LoVo (cell line): ENCODE measurements around the gene CX3CR1.
A peak's percentile ranks its signal among the peaks of the same experiment; 100 is the strongest.

ENCODE experiments used
- DNase-seq: peaks from one replicate; pipeline ENCODE4 v3.0.0-alpha.2; 2016; ENCODE audit warnings: low spot score

Gene CX3CR1

DNA sequence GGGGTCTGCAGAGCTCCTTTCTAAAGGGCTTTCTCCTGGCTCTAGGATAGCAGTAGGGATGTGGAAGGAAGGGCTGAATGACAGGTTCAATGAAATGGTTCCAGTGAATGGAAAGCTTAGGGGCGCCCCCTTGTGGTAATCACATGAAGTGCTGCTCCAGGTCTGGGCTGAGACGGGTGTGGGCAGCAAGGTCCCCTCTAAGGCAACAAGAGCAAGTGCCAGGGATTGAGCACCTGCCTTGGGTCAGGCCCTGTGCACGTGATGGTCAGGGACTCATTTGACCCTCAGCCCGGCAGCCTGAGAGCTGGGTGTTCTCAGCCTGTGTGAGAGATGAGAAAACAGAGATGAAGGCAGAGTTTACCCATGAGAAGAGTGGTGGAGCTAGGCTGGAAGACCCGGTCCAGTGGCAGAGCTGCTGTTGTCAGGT is 12.1 kb upstream of the CX3CR1 start:
- peak; percentile 45 for DNase-seq

DNA sequence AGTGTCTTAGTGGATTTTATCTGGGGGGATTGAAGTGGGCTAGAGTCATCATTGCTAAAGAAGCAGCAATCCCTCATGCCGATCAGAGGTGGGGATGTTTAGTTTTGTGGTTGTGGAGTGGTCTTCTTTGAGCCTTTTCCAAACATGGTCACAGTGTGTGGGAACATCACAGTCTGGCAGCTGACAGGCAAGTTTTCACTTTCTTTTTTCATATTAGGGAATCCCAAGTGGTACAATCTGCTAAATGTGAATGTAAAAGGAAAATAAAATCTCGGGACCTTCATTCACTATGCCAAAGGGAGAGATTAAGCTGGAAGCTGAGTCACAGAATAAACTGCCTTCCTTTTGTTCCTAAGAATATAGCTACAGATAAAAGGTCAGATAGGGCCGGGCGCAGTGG is 10.4 kb upstream of the CX3CR1 start:
- no peak for DNase-seq

DNA sequence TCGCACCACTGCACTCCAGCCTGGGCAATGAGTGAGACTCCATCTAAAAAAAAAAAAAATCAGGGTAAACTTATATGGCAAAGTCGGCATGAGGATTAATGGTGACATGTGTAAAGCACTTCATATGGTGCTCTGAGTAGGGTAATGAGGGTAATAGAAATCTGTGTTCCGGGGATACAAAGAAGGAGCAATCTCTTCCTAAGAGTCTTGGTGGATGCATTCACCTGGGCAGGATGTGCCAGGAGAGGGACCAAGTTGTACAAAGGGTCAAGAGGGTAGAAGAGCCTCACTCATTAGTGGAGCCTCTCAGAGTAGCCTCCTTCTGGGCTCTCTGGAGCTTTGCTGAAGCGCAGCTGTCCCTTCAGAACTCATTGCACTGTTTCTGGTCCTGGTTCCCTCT is 9.3 kb upstream of the CX3CR1 start:
- no peak for DNase-seq

DNA sequence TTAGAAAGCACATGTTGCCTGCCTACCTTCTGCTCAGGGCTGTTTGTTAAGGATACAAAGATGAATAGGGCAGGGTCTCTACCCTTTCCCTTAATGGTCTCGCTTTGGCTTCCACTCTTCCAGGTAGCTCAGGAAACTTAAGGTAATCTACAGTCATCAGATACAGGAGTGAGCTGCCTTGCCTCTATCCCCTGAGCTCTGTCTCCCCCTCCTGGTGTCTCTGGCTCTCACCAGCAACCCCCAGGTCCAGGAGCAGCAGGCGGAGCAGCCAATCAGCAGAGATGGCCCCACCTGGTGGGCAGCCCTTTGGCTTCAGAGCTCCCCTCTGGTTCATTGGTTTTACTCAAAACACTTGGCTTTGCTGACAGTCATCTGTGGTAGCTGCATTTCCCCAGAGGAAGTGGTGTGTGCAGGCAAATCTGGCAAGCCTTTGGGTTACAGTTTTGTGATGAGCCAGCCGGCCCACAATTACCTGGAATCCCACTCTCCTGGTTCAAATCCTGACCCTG is 8.5 kb upstream of the CX3CR1 start:
- DNase-seq, result peak; percentile 74

DNA sequence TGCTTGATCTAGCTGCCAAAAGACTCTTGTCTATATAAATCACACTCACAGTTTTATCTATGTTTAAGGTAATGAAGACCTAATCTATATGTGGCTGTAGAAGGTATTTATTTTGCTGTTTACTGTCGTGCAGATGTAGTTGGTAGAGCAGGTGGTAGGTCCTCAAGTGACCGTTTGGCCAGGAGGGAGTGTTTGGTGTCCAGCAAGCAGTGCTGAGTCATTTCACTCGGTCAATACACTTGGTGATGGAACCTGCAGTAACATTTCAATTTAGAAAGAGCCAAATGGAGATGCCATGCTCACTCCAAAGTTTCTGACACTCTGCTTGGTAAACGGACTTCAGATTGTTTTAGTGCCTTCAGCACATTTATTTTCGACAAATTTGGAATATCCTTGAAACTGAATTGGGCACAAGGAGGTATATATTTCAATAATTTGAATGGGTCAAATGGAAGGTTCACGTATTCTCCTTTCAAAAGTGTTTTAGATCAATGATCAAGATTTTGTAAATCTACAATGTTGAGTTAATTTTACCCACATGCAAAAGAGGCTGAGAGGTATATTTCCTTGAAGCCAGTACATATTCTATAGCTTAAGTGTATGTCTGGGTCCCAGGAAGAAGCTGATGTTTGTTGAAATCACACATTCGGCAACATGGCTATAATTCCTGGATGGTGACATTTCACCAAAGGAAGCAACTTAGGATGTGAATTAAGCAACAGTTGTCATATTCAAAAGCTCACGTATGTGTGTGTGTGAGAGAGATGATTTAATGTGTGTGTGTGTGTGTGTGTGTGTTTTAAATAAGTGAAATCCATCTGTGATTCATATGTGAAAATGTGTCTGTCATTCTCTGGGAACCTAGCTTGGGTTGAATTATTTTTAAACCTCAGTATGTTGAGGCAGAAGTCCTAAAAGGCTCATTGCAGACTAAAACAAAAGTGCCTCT is 7.7 kb upstream of the CX3CR1 start:
- DNase-seq, result no peak

DNA sequence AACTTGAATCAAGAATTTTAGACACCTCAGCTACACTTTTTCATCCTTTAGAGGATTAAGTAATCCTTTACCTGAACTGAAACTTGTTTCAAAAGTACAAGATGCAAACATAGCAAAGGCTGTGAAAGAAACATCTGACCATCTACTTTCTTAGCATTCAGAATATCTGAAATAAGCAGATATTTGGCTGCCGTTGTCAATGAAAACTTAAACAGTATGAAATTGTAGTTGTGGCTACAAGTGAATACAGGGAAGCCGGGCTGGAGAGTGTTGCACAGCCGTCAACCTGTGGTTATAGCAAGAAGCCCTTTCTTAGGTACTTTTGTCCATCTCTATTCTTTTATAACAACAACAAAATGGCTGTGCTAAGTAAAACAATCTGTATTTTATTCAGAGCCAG is 6.9 kb upstream of the CX3CR1 start:
- DNase-seq, result no peak

DNA sequence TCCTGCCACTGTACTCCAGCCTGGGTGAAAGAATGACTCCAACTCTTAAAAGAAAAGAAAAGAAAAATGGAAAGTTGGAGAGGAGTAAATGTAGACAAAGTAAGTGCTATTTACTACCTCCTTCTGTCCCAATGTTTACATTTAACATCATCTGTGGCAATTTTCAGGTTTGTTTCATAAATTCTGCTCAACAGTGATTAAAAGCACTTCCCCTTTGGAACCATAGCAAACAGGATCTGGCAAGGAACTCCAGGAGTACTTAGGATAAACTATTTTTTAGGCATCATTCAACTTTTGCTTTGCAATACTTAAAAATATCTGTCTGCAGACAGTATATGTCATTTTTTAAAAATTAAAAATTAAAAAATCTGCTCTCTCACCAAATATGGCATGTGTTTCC is 5.5 kb upstream of the CX3CR1 start:
- DNase-seq, result no peak

DNA sequence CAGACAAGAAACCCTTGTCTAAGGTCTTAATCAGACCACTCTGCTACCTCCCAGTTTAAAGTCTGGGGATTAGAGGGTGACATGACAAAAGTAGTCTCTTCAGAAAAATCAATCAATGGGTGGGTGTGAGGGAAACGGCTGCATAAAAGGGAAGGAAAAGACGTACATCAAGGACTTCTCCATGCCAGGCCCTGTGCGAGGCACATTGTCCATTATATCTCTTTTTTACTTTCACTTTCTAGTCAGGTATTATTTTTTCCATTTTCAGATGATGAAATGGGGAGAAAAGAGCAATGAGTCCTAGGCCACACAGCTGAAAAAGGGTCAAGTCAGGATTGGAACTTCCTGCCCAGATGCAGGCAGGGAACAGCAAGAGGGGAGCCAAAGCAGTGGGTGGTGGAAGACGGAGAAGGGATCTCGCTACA is 4.6 kb upstream of the CX3CR1 start:
- DNase-seq, result no peak

DNA sequence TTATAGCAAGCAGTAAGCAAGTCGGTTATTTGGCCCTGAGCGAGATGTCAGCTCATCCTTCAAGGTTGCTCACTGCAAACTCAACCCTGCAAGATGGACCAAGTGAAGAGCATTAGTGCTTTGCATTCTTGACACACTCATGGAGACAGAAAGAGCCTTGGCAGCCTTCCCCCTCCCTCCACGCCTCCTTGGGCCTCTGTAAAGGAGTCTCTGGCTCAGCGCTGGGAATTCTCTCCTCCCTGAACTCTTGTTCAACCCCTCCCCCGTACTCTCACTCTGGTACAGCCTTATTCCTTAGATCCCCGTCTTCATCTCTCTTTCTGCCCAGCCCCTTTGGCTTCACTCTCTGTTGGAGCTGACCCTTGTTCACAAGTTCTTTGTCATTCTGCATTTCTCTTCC is 2.2 kb upstream of the CX3CR1 start:
- DNase-seq, result no peak

DNA sequence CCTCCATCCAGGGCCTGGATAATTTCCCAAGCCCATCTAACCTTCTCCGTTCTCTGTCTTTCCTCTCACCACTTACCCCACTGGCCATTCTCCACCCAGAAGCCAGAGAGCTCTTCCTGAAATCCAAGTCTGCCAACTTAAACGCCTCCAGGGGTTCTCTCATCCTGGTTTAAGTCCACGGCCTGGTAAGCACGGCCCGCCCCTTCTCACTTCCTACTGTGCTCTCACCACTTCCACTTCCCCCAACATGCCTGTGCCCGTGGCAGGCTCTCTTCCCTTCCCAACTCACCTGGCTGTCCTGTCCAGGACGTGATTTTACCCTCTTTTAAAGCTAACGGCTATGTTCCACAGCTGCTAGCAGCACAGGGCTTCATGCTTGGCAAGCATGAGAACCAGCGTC is 1.7 kb upstream of the CX3CR1 start:
- no peak for DNase-seq

DNA sequence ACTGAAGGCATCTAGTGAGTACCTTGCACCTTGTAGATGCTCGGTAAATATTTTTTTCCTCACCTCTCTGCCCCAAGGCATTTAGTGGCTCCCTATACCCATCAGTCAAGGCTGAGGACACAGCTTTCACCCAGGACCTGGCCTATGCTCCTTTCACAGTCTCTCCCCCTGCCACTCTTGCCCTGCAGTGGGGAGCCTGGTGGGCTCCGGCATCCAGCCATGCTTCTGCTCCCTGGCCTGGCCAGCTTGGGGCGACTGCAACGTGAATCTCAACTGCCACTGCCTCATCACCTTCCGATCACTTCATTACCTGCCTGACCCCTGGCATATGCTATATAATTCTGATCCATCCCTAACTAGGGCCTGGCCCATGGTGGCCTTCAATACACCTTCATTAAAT is 735 bp upstream of the CX3CR1 start:
- DNase-seq, result no peak

DNA sequence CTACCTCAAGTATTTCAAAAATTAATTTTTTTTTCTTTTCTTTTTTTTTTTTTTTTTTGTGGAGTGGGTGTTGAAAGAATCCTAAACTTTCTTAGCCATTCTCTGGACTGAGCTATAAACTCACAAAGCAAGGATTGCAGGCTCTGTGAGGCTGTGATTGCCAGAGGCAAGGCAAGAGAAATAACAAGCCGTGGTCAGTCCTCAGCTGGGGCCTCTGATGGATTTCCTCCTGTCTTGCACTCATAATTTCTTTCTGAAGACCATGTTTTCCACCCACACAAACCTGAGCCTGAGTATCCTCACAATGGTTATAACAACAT is 1.3 kb downstream of the CX3CR1 start:
- DNase-seq, result no peak

DNA sequence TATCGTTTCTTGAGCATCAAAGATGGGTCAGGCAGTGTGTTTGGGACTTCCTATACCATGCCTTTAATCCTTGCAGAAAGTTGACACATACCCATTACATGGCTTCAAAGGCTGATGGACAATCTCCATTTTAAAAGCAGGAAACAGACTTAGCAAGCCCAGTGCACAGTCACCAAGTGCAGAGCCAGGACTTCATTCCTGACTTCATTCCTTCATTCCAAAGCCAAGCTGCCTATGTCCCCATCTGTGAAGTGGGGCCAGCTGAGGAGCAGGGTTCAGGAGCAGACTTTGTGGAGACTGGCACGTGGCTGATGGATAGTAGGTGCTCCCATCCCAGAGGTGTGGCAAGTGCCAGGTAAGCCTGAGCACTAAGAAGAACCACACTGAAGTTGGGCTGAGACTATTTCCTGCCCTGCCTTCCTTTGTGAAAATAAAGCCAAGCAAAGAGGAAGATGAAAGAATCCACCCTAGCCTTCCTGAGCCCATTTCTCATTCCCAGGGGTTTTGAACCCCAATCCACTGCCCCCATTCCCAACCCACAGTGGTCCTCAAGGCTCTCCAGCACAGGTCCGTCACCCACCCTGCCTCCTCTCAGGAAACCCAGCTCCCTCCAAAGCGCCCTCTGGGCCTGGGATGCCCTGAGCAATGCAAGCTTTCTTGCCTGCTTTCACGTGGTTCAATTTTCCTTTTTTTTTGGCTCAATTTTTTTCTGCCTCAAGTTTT is 1.8 kb downstream of the CX3CR1 start:
- no peak for DNase-seq

DNA sequence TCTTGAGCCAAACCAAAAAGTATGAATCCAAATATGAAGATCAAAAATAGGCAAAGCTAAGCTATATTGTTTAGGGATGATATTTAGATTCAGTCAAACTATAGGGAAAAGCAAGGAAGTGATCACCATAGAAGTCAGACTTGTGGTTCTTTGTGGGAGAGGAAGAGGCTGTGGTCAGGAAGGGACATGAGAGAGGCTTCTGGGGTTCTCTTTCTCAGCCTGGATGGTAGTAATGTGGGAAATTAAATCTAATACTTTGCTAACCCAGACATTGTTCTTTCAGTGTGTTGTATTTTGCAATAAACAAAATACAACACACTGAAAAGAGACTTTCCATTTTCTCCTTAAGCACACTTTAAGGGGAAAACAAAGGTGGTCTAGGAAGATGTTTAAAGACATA is 3.1 kb downstream of the CX3CR1 start:
- DNase-seq, result no peak

DNA sequence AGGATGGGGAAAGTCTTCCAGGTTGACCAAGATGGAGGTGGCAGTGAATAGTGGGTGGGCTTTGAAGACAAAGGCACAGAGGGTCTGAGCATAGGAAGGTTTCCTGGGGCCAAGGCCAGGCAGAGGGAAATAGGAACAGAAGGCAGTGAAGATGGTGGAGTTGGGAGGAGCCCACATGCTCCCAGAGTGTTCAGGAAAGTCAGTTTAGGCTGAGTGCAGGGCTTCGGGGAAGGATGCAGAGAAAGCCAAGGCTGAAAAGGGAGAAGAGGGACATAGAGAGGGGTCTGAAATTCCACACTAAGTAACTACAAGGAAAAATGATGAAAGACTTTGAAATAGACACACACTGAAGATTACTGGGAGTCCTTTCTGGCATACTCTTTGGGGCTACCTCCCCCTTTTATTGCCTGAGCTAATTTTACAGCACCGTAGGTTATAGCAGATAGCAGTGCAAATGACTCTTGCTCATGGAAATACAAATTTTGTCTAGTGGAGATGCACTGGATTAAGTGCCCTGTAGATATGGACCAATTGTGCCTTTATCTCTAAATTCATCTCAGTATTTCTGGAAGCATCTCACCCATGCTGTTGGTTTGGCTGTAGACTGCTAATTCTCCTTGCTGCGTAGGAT is 3.8 kb downstream of the CX3CR1 start:
- DNase-seq, result no peak

DNA sequence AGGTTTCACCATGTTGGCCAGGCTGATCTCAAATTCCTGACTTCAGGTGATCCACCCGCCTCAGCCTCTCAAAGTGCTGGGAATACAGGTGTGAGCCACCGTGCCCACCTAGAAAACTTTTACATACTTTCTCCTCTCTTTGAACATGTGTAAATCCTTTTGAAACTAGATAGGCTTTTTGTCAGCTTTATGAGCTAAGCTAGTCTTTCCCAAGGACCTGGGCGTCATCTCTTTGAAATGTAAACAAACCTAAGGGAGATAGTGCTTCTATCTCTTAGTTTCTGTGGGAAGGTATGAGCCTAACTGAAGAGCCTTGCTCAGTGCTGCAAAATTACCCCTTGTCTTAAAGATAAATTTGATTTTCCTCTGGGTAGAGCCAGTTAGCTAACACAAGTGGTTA is 4.8 kb downstream of the CX3CR1 start:
- DNase-seq, result no peak

DNA sequence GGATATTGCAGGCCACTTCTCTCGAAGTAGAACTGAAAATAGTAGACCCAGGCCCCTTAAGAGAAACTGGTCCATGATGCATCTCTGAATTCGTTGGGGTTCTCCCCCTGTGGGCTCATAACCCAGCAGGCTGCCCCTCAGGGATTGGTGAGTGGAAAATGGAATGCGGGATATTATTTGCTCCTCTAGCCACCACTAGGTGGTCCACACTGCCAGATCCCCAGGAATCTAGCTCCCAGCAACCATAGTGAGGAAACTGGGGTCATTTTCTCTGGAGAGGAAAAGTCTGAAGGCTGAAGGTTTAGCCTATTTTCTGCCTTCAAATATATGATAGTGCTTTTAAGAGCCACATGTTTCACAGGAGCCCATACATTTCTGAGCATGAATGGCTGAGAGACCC is 6.7 kb downstream of the CX3CR1 start:
- no peak for DNase-seq

DNA sequence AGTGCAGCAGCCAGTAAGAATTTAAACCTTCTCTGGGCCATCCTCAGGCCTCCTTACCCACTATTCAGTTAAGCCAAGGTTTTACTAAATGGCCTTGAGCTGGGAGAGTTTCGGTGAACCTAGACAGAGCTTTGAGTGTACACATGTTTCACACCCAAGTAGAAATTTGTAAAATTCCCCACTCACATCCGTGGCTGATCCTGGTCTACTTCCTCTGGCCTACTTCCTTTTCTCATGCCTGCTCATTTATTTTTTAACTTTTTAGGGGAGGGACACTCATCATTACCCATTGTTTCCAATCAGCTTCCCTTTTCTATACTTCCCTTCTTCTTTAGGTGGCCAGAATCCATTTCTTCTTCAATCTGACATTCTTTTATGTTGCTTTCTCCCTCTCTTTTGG is 7.6 kb downstream of the CX3CR1 start:
- no peak for DNase-seq

DNA sequence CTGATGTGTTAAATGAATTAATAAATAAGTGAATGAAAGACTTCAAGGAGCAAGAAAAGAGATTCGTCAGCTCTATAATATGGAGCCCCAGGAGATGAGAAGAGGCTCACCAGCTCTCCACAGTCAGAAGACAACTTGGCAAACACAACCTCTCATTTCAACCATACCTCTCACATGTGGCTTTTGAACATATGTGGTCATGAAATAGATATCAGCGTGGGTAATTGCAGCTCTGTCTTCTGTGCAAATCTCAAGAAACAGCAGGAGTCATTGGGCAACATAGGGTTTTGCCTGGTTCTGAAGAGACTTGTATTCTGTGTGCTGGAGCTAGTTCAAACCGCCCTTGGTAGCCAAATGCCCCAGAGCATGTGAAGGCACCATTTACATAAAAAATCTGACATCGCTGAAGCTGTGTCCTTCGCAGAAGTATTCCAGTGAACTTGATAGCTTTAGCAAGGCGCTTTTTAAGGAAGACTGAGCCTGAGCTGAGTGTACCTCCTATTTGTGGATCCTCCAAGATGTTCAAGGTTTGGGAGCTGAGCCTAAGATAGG is 8.4 kb downstream of the CX3CR1 start:
- DNase-seq, result no peak

DNA sequence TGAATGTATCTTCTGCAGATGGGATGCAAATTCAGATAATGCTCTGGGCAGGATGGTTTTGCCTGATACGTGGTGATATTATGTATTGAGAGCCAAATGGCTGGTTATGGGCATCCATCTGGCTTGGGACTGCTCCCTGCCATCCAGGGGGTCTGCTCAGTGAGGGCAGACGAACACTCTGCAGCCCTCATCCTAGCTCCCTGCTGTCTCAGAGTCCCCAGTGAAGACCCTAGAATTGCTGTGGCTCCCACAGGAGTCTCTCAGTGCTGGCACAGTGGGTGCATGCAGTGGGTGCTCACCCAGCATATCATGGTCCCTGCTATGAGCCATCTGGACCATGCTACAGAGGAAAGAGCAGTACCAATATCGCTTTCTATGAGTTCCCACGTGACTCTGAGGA is 10.3 kb downstream of the CX3CR1 start:
- DNase-seq, result no peak

DNA sequence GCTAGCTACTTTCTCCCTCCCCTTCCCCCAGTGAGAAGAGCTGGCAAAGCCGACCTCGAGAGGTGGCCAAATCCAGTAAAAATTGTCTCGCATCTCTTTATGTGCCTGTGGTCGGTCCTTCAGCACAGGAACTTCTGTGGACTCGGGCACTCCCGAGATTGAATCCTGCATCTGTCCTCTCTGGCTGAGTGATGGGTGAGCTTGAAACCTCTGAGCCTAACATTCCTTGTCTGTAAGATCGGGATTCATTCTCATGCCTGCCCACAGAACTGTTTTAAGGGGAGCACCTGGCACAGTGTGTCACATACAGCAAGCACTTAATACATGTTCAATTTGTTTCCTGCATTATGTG is 11.3 kb downstream of the CX3CR1 start:
- no peak for DNase-seq

DNA sequence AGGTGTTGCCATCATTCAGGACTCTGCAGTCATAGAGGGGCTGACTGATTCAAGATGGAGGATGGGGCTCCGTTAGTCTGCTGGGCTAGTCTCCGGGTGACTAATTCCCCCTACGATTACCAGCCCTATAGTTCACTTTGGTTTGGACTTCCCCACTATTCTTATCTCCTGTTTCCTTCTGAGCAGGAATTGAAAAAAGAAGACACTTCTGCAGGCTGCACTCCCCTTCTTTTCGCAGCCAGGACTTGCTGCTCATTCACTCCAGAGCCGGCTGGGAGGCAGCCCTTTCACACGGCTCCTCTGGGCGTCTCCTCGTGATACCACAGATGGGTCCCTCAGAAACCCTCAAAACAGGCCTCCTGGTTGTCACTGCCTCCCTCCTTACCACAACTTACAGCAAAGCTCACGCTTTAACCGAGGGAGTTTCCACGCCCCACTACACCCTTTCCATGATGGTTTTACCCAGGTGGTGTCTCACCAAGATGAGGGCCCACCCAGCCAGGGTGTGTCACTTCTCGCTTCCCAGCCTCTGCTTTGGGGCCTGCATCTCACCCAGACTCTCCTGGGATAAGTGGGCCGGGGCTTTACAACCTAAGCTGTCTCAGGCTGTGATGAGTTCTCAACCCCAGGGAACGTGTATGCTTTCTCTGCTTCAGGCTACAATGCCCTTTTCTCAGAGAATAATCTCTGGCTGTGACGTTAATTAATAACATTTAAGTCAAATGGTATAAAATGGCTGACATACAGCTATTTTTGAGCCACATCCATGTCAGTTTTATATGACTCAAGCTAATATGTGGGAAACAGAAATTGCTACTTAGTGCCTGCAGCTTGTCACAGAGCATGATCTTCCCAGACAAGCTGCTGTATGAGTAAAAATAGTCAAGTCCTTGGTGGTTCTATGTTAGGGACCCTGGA is 11.9 kb downstream of the CX3CR1 start:
- DNase-seq, result no peak
